ENCODE results near the gene LRFN5.

GRCh38 chr14:41810362-41810761 lies 203.7 kb downstream of the LRFN5 start:
- TF ChIP-seq EZH2 (IDR thresholded peaks at IDR 0.05; ENCODE audit: insufficient read depth, poor library complexity, severe bottlenecking), result no peak
- TF ChIP-seq EZH2phosphoT487 (IDR thresholded peaks at IDR 0.05; ENCODE audit: insufficient read depth, low read depth), result no peak
